Non-pigmented ciliary epithelial cell (primary cell): ENCODE measurements around the gene B4GALNT4.
"Not testable (repeated sequence)": the region's sequence is repeated elsewhere in the genome, so short reads cannot be mapped to it uniquely, and the experiment has no call there.

Source experiments
- DNase-seq: peaks from one replicate; pipeline ENCODE4 v3.0.0-alpha.2; 2010; ENCODE audit warnings: low read depth

The B4GALNT4 gene

DNA sequence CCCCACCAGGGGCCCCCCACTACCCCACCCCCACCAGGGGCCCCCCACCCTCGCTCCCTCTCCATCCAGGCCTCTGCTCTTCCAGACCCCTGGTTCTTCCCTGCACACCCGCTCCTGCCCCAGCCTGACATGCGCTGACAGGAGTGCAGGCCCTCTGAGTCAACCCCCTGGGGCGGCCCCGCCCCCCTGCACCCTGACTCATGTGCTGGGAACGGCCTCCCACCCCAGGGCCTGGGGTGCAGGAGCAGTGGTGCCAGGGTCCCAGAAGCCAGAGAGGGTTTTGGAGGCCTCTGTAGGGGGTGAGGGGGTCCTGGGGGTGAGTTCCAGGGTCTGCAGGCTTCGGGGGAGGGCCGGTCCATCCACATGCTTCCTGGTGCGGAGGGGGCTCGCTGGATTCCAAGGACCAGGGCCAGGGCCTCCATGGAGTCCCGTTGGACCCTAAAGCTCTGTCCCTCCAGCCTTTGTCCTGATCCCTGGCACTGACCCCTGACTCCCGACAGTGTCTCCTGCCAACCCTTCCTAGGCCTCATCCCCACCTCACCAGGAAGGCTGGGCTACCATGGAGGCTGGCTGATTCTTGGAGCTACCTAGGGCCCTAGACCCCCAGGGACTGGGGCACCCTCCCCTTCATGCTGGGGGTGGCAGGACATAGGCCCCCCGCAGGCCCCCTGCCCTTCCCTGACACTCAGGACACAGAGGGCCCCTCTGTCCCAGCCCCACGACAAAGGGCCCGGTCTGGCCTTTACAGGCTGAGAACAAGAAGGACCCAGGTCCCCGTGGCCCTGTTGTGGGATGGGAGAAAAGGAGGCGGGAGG lies 24.1 kb downstream of the B4GALNT4 start:
- no peak for DNase-seq

DNA sequence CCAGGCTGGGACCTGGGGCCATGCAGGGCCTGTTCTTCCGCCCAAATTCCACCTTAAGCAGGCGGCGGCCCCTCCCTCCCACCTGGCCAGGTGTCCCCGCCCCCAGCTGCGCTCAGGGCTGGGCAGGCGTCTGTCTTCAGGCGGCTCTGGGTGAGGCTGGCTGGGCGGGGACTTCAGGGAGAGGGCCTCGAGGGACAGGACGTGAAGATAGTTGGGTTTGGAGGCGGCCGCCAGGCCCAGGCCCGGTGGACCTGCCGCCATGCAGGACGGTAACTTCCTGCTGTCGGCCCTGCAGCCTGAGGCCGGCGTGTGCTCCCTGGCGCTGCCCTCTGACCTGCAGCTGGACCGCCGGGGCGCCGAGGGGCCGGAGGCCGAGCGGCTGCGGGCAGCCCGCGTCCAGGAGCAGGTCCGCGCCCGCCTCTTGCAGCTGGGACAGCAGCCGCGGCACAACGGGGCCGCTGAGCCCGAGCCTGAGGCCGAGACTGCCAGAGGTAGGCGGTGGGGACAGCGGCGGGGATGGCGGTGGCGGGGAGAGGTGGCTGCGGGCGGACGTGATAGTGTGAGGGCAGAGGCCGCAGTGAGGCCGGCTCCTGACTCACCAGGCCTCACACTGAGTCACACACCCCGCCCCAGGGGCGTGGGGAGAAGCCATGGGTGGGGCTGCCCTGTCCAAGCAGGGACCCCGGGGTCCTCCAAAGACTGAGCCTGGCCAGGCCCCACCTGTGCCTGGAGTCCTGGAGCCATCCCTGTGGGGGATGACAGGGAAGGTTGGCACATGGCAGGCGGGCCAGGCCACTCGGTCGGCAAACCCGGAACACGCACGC lies 24.9 kb downstream of the B4GALNT4 start, which contains the start of gene PKP3:
Gene PKP3 (plus strand): TSS at position 176 of the 824 bp plus-strand sequence. CDS start 84 bp downstream, at position 260.
- DNase-seq, result no peak

GRCh38 chr11:394858-395655 lies 25.8 kb downstream of the B4GALNT4 start:
- DNase-seq, result no peak

GRCh38 chr11:395866-396265 lies 26.6 kb downstream of the B4GALNT4 start:
- no peak for DNase-seq

DNA sequence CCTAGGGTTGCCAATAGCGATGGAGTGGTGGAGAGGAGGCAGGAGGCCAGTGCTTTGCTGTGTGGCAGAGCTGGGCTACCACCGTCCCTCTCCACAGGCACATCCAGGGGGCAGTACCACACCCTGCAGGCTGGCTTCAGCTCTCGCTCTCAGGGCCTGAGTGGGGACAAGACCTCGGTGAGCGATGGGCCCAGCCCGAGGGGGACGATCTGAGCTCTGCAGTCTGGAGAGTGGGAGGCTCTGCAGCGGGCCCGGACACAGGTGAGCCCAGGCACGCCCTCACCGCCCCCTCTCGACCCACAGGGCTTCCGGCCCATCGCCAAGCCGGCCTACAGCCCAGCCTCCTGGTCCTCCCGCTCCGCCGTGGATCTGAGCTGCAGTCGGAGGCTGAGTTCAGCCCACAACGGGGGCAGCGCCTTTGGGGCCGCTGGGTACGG lies 27.2 kb downstream of the B4GALNT4 start:
- no peak for DNase-seq

DNA sequence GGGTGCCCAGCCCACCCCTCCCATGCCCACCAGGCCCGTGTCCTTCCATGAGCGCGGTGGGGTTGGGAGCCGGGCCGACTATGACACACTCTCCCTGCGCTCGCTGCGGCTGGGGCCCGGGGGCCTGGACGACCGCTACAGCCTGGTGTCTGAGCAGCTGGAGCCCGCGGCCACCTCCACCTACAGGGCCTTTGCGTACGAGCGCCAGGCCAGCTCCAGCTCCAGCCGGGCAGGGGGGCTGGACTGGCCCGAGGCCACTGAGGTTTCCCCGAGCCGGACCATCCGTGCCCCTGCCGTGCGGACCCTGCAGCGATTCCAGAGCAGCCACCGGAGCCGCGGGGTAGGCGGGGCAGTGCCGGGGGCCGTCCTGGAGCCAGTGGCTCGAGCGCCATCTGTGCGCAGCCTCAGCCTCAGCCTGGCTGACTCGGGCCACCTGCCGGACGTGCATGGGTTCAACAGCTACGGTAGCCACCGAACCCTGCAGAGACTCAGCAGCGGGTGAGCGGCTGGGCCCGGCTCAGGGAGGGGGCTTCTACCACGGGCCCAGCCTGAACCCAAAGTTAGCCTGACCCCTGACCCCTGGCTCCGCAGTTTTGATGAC lies 27.7 kb downstream of the B4GALNT4 start:
- DNase-seq, result no peak

GRCh38 chr11:398826-399225 lies 29.5 kb downstream of the B4GALNT4 start:
- no peak for DNase-seq

- no peak for DNase-seq
These were observed 30.5 kb downstream of the B4GALNT4 start for GRCh38 chr11:399731-400211.

- DNase-seq, result no peak
These were observed 31.0 kb downstream of the B4GALNT4 start for GRCh38 chr11:400241-400689.

- DNase-seq, result not testable (repeated sequence)
These were observed 31.9 kb downstream of the B4GALNT4 start for GRCh38 chr11:401196-401595.

- no peak for DNase-seq
These were observed 33.9 kb downstream of the B4GALNT4 start for GRCh38 chr11:403021-403760.

GRCh38 chr11:403761-404431 lies 34.6 kb downstream of the B4GALNT4 start:
- DNase-seq, result no peak

GRCh38 chr11:404551-405264 lies 35.4 kb downstream of the B4GALNT4 start:
- DNase-seq, result no peak

DNA sequence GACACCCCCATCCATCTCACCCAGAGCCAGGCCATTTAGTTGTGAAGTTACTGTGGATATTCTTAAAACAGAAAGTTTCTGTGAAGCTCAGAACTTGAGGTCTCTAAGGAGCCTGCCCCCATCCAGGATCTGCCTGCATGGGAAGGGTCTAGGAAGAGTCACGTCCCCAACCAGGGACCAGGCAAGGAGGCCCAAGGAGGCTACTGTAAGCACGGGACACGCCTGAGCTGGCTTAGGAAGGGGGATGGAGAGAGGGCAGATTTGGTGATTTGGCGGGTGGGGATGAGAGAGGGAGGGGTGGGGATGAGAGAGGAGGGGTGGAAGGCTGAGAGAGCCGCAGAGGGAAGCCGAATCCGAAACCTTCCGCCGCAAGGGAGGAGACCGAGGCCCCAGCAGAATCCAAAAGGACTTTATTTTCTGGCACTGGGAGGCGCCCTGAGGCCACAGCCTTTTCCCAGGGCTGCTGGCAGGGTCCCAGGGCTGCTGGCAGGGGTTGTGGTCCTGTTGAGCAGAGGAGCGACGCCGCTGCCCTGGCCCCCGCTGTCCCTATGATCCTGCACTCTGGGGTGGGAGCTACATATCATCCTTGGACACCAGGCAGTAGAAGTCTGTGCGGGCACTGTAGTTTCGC lies 36.1 kb downstream of the B4GALNT4 start:
- no peak for DNase-seq

DNA sequence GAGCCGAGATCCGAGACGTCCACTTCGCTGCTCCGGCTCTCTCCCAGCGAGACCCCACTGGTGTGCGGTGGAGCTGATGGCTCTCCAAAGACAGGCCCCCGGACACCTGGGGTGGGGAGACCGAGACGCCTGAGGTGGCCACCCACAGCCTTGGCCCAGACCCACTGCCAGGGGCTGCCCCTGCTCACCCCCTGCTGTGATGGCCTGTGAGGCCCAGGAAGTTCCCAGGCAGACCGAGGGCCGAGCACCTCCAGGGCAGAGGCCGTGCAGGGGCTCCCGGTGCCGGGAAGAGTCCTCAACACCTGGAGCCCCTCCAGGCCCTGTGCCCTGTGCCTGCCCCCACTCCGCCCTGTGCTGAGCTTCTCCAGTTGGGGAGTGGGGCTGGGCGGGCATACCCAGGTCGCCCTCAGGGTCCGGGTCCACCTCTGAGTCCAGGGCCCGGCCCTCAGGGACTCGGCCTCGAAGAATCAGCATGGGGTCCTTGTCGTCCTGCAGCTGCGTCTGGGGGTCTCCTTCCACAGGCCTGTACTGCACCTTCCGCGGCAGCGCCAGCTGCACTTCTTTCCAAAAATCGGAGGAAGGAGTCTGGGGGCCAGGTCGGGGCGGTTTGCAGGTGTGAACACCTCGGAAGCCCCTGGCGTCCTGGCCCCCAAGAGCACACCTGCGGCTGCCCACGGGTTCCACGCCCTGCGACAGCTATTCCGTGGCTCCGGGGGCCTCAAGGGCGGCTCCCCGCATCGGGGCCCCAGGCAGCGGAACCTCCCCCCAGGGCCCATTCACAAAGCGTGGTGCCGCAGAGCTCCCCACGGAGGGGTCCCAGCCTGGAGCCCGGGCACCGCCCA lies 36.9 kb downstream of the B4GALNT4 start:
- DNase-seq, result no peak

GRCh38 chr11:406796-407650 lies 37.7 kb downstream of the B4GALNT4 start:
- DNase-seq, result no peak

- no peak for DNase-seq
These were observed 38.4 kb downstream of the B4GALNT4 start for GRCh38 chr11:407651-408123.
